ENCODE results near the gene ACY1.

GRCh38 chr3:51957520-51958205, 25.7 kb upstream of the ACY1 start:
- TF ChIP-seq REST (IDR thresholded peaks at IDR 0.05; ENCODE audit: low read depth, low read length) (no peak), YBX1 (IDR thresholded peaks at IDR 0.05) (no peak), POLR2A (IDR thresholded peaks at IDR 0.05; ENCODE audit: low read depth, low read length) (no peak), CTCF (IDR thresholded peaks at IDR 0.05 in 2 of 3, conservative IDR thresholded peaks at IDR 0.05 in 1 of 3; ENCODE audit: control insufficient read depth in 2 of 3, extremely low read depth in 1 of 3, insufficient read depth in 1 of 3, low read depth in 3 of 3, low read length in 3 of 3) (no peak), TAF1 (IDR thresholded peaks at IDR 0.05; ENCODE audit: borderline replicate concordance, low read depth, low read length) (no peak), SP1 (IDR thresholded peaks at IDR 0.05; ENCODE audit: low read depth, low read length) (no peak)

Data from GM12878 (cell line).